Smooth muscle cell (in vitro differentiated cells): ENCODE results near the gene BASP1. TPM values are rescaled to one million over a fixed set of nuclear protein-coding genes. Genes with fewer than 3 reads are reported as not detected.
A peak's percentile ranks its signal among the peaks of the same experiment; 100 is the strongest.

Experiments
- DNase-seq: peaks from one replicate; lab custom pipeline; 2025; ENCODE audit not compliant: unreplicated experiment; lab: John Stamatoyannopoulos, UW
- H2AFZ ChIP-seq: fragments of 200-600 bp; sonication (generic); 2 replicates; pipeline ENCODE4 v1.6.0; 2016; ENCODE audit warnings: antibody characterized with exemption, low read depth, mild to moderate bottlenecking
- H3F3A ChIP-seq: fragments of 200-600 bp; sonication (generic); 2 replicates; pipeline ENCODE4 v1.6.0; 2017; ENCODE audit warnings: antibody characterized with exemption, low read depth
- H3K27ac ChIP-seq: fragments of 200-600 bp; sonication (generic); 2 replicates; pipeline ENCODE4 v1.5.1; 2016; ENCODE audit warnings: low read depth, mild to moderate bottlenecking
- H3K27me3 ChIP-seq: fragments of 200-600 bp; sonication (generic); 2 replicates; pipeline ENCODE4 v1.6.1; 2016; ENCODE audit warnings: low read depth, mild to moderate bottlenecking
- H3K36me3 ChIP-seq: fragments of 200-600 bp; sonication (generic); 2 replicates; pipeline ENCODE4 v1.5.1; 2016; ENCODE audit warnings: low read depth
- H3K4me1 ChIP-seq: fragments of 200-600 bp; sonication (generic); 2 replicates; pipeline ENCODE4 v1.5.1; 2016; ENCODE audit warnings: low read depth
- H3K4me2 ChIP-seq: fragments of 200-600 bp; sonication (generic); 2 replicates; pipeline ENCODE4 v1.6.0; 2016; ENCODE audit warnings: mild to moderate bottlenecking
- H3K4me3 ChIP-seq: fragments of 200-600 bp; sonication (generic); 2 replicates; pipeline ENCODE4 v1.5.1; 2016; ENCODE audit warnings: mild to moderate bottlenecking
- H3K79me2 ChIP-seq: fragments of 200-600 bp; sonication (generic); 2 replicates; pipeline ENCODE4 v1.6.0; 2016; ENCODE audit warnings: low read depth, mild to moderate bottlenecking
- H3K9ac ChIP-seq: fragments of 200-600 bp; sonication (generic); 2 replicates; pipeline ENCODE4 v1.6.0; 2016; ENCODE audit warnings: low read depth
- H3K9me3 ChIP-seq: fragments of 200-600 bp; sonication (generic); replicated peaks from 2 replicates; pipeline ENCODE4 v1.5.1; 2016; ENCODE audit warnings: low read depth
- H4K20me1 ChIP-seq: fragments of 200-600 bp; sonication (generic); 2 replicates; pipeline ENCODE4 v1.6.0; 2016; ENCODE audit warnings: low read depth
- WGBS: methylation state at CpG from one replicate; pipeline ENCODE4 v1.1.7; 2016; ENCODE audit warnings: low lambda C conversion rate; 5-methylcytosine and 5-hydroxymethylcytosine counted together
- polyA plus RNA-seq: library from polyadenylated mRNA; unstranded; fragments of >200 nt; fragmentation: Nextera tagmentation; extraction: Ambion mirVana; gene quantifications from 2 replicates; pipeline ENCODE4 v1.2.1, GENCODE V29; 2016
- total RNA-seq: library from RNA; depleted of rRNA; stranded (reverse); fragments of >200 nt; gene quantifications from 2 replicates; pipeline ENCODE4 v1.2.3, GENCODE V29; 2014
- TF ChIP-seq, protein P1 (sequence below): fragments of 200-600 bp; sonication (generic); IDR thresholded peaks from 2 replicates; pipeline ENCODE4 v1.5.1; 2017; ENCODE audit warnings: borderline replicate concordance, mild to moderate bottlenecking, antibody characterized with exemption; ENCODE audit not compliant: insufficient read depth, poor library complexity, severe bottlenecking

The BASP1 gene
- total and polyA plus RNA-seq, 2 experiments from 2014 or later = 194 to 304 TPM

- peaks cover 8% of the 10 kb centered on the region for H3K4me1 ChIP-seq
- H3K9ac ChIP-seq = peak overlapping the region; percentile 77
- peak overlapping the region; percentile 98 for H3K27ac ChIP-seq
- TF ChIP-seq, protein P1, sequence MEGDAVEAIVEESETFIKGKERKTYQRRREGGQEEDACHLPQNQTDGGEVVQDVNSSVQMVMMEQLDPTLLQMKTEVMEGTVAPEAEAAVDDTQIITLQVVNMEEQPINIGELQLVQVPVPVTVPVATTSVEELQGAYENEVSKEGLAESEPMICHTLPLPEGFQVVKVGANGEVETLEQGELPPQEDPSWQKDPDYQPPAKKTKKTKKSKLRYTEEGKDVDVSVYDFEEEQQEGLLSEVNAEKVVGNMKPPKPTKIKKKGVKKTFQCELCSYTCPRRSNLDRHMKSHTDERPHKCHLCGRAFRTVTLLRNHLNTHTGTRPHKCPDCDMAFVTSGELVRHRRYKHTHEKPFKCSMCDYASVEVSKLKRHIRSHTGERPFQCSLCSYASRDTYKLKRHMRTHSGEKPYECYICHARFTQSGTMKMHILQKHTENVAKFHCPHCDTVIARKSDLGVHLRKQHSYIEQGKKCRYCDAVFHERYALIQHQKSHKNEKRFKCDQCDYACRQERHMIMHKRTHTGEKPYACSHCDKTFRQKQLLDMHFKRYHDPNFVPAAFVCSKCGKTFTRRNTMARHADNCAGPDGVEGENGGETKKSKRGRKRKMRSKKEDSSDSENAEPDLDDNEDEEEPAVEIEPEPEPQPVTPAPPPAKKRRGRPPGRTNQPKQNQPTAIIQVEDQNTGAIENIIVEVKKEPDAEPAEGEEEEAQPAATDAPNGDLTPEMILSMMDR = no peak
- H4K20me1 ChIP-seq = no peaks in the 10 kb centered on the region
- H3K9me3 ChIP-seq = no peaks in the 10 kb centered on the region
- no peak overlapping the region for H2AFZ ChIP-seq
- no peaks in the 10 kb centered on the region for H3K79me2 ChIP-seq
- H3K27me3 ChIP-seq = no peaks in the 10 kb centered on the region
- no peak for DNase-seq
- no peaks in the 10 kb centered on the region for H3K36me3 ChIP-seq
- WGBS = 20% methylated on average over 11 of the region's 11 CpGs
- H3K4me2 ChIP-seq = peak overlapping the region; percentile 52
- H3K4me3 ChIP-seq = no peak overlapping the region
- H3F3A ChIP-seq = peaks cover 39% of the 10 kb centered on the region
Measured at GRCh38 chr5:17180864-17181723, 36.3 kb upstream of the BASP1 start.

DNA sequence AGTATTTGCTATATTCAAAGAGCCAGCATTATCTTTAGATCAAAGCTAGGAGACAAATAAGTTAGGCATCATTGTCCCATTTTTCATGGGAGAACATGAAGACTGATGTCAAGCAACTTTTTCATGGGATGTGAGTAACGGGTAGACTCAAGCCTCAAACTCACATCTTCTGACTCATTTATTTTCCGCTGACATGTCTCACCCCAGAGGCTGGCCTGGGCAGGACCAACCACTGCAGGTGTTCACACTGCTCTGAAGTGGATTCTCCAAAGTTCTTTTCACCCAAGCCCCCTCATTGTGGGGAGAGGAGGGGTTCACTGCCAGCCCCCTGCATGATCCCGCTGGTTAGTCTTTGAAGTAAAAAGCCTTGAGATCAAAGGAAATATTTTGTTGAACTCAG is 34.9 kb upstream of the BASP1 start:
- Histone ChIP-seq H3F3A (peaks cover 45% of the 10 kb centered on the region), H3K4me2 (no peak overlapping the region), H3K9me3 (no peaks in the 10 kb centered on the region), H3K27me3 (no peaks in the 10 kb centered on the region), H3K4me1 (peaks cover 8% of the 10 kb centered on the region), H3K4me3 (no peak overlapping the region), H3K36me3 (no peaks in the 10 kb centered on the region), H2AFZ (no peak overlapping the region), H3K9ac (peak overlapping the region; percentile 48), H4K20me1 (no peaks in the 10 kb centered on the region), H3K27ac (peak overlapping the region; percentile 98), H3K79me2 (no peaks in the 10 kb centered on the region)
- WGBS = 60% methylated on average over 3 of the region's 3 CpGs
- TF ChIP-seq, protein P1 = no peak
- no peak for DNase-seq

DNA sequence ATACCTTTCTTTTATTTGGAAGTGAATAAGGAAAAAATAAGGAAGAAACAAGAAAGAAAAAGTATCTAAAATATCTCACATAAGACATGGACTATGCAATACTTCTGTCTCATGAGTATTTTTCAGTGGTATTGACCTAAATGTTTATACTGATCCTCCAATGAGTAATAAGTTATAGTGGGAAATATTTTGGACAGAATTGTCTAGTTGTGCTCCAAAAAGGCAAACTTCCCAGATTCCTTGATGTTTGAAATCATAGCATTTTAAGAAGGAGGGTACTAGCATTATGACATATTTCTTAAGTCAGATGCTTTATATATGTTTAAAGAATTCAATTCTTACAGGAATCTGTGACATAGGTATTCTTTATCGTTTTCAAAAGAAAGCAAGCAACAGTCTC is 34.5 kb upstream of the BASP1 start:
- TF ChIP-seq, protein P1 = no peak
- no peak for DNase-seq
- Histone ChIP-seq H3K27me3 (no peaks in the 10 kb centered on the region), H3F3A (peaks cover 45% of the 10 kb centered on the region), H3K36me3 (no peaks in the 10 kb centered on the region), H3K4me3 (no peak overlapping the region), H3K9me3 (no peaks in the 10 kb centered on the region), H3K4me2 (no peak overlapping the region), H3K9ac (no peak overlapping the region), H2AFZ (no peak overlapping the region), H3K27ac (peak overlapping the region; percentile 98), H3K4me1 (peaks cover 8% of the 10 kb centered on the region), H4K20me1 (no peaks in the 10 kb centered on the region), H3K79me2 (no peaks in the 10 kb centered on the region)
- 93% methylated on average over 1 of the region's 1 CpG for WGBS
